ENCODE measurements around the gene SYT8.
"Not testable (repeated sequence)": the region's sequence is repeated elsewhere in the genome, so short reads cannot be mapped to it uniquely, and the experiment has no call there.

Gene SYT8

GRCh38 chr11:1881442-1882264 lies 46.9 kb downstream of the SYT8 start:
- Mint-ChIP-seq H3K4me1 (peaks cover 16% of the 10 kb centered on the region), H3K27ac (peak overlapping the region; percentile 73 to 98 (median 94)), H3K4me3 (no peak overlapping the region), H3K9me3 (no peaks in the 10 kb centered on the region), H3K36me3 (ENCODE audit: low read depth) (no peaks in the 10 kb centered on the region), H3K27me3 (ENCODE audit: low read depth) (no peaks in the 10 kb centered on the region)
- no peak for TF ChIP-seq CTCF (IDR thresholded peaks at IDR 0.05; ENCODE audit: unreplicated experiment in 3 of 3)

- H3K27me3 Mint-ChIP-seq (ENCODE audit: low read depth) = no peaks in the 10 kb centered on the region
- H3K36me3 Mint-ChIP-seq (ENCODE audit: low read depth) = no peaks in the 10 kb centered on the region
- peak; percentile 93 to 97 (median 96) for TF ChIP-seq CTCF (IDR thresholded peaks at IDR 0.05; ENCODE audit: unreplicated experiment in 3 of 3)
- peaks cover 13% of the 10 kb centered on the region for H3K4me1 Mint-ChIP-seq
- no peak overlapping the region for H3K4me3 Mint-ChIP-seq
- peak overlapping the region; percentile 72 to 77 (median 73) for H3K27ac Mint-ChIP-seq
- no peaks in the 10 kb centered on the region for H3K9me3 Mint-ChIP-seq
Measured at GRCh38 chr11:1882265-1883238, 47.8 kb downstream of the SYT8 start.

GRCh38 chr11:1883346-1884302 lies 48.8 kb downstream of the SYT8 start:
- Mint-ChIP-seq H3K4me3 (no peak overlapping the region), H3K27me3 (ENCODE audit: low read depth) (no peaks in the 10 kb centered on the region), H3K9me3 (no peaks in the 10 kb centered on the region), H3K36me3 (ENCODE audit: low read depth) (no peaks in the 10 kb centered on the region), H3K4me1 (peaks cover 14% of the 10 kb centered on the region), H3K27ac (no peak overlapping the region)
- TF ChIP-seq CTCF (IDR thresholded peaks at IDR 0.05; ENCODE audit: unreplicated experiment in 3 of 3) = no peak

- H3K27me3 Mint-ChIP-seq (ENCODE audit: low read depth) = no peaks in the 10 kb centered on the region
- H3K4me1 Mint-ChIP-seq = peaks cover 17% of the 10 kb centered on the region
- H3K9me3 Mint-ChIP-seq = no peaks in the 10 kb centered on the region
- H3K27ac Mint-ChIP-seq = no peak overlapping the region
- H3K36me3 Mint-ChIP-seq (ENCODE audit: low read depth) = no peaks in the 10 kb centered on the region
- TF ChIP-seq CTCF (IDR thresholded peaks at IDR 0.05; ENCODE audit: unreplicated experiment in 3 of 3) = no peak
- H3K4me3 Mint-ChIP-seq = no peak overlapping the region
Measured at GRCh38 chr11:1884303-1884700, 49.5 kb downstream of the SYT8 start.

GRCh38 chr11:1886551-1886950 lies 51.8 kb downstream of the SYT8 start:
- peak overlapping the region in 2 of 3 experiments; percentile 31 to 55 for H3K27ac Mint-ChIP-seq
- not testable (repeated sequence) for H3K4me3 Mint-ChIP-seq; H3K9me3 Mint-ChIP-seq; H3K36me3 Mint-ChIP-seq (ENCODE audit: low read depth); H3K4me1 Mint-ChIP-seq; H3K27me3 Mint-ChIP-seq (ENCODE audit: low read depth)
